Ascending aorta (tissue), 2 donors: ENCODE results near the gene RIMBP2. TPM values are rescaled to one million over a fixed set of nuclear protein-coding genes. Genes with fewer than 3 reads are reported as not detected.

Experiments used
- DNase-seq, 2 donors: peaks; one replicate each; pipeline ENCODE4 v3.0.0-alpha.2; 2019; ENCODE audit warnings: low spot score in 2 of 2
- H3K27ac ChIP-seq, 2 donors: fragments of 200-600 bp; sonication (generic); one replicate each; pipeline ENCODE4 v1.5.1; 2016 to 2017; ENCODE audit warnings: mild to moderate bottlenecking in 1 of 2
- H3K27me3 ChIP-seq: fragments of 200-600 bp; sonication (generic); one replicate; pipeline ENCODE4 v1.5.1; 2017
- H3K36me3 ChIP-seq, 2 donors: fragments of 200-600 bp; sonication (generic); one replicate each; pipeline ENCODE4 v1.5.1; 2016
- H3K4me1 ChIP-seq, 2 donors: fragments of 200-600 bp; sonication (generic); one replicate each; pipeline ENCODE4 v1.5.1; 2016 to 2017; ENCODE audit warnings: mild to moderate bottlenecking in 1 of 2
- H3K4me3 ChIP-seq, 2 donors: fragments of 200-600 bp; sonication (generic); one replicate each; pipeline ENCODE4 v1.5.1; 2016 to 2017; ENCODE audit warnings: mild to moderate bottlenecking in 1 of 2
- H3K9me3 ChIP-seq, 2 donors: fragments of 200-600 bp; sonication (generic); one replicate each; pipeline ENCODE4 v1.5.1; 2016
- CTCF ChIP-seq, 3 experiments: fragments of 200-600 bp in 2 of 3; fragments of 450-650 bp in 1 of 3; sonication (generic) in 2 of 3; IDR thresholded peaks; one replicate each; pipeline ENCODE4 v1.5.1; 2016 to 2019; ENCODE audit warnings: antibody characterized with exemption in 3 of 3, mild to moderate bottlenecking in 1 of 3, moderate library complexity in 1 of 3
- intact Hi-C: fragments of 100-400 bp; cut with DNase I; formaldehyde crosslinking; loops from one replicate; pipeline ENCODE4 v1.15.1; 2023
- total RNA-seq: library from RNA; depleted of rRNA; stranded (reverse); fragments of >200 nt; gene quantifications from one replicate; pipeline ENCODE4 v1.1.0, GENCODE V29; 2016

RIMBP2 gene
- total RNA-seq, 1 donor from 2014 or later, result not detected

GRCh38 chr12:130491421-130492357 is 224.4 kb downstream of the RIMBP2 start:
- DNase-seq, result no peak
- Histone ChIP-seq H3K4me3 (no peak overlapping the region), H3K27me3 (no peaks in the 10 kb centered on the region), H3K4me1 (no peaks in the 10 kb centered on the region), H3K36me3 (no peaks in the 10 kb centered on the region), H3K9me3 (no peaks in the 10 kb centered on the region), H3K27ac (no peak overlapping the region)
- no peak for TF ChIP-seq CTCF (IDR thresholded peaks at IDR 0.05)
- intact Hi-C loops, result no loop called here

GRCh38 chr12:130490674-130491073 is 225.4 kb downstream of the RIMBP2 start:
- no peaks in the 10 kb centered on the region for H3K27me3 ChIP-seq
- H3K4me3 ChIP-seq, result no peak overlapping the region
- no peaks in the 10 kb centered on the region for H3K9me3 ChIP-seq
- no peaks in the 10 kb centered on the region for H3K4me1 ChIP-seq
- H3K36me3 ChIP-seq, result no peaks in the 10 kb centered on the region
- no peak for DNase-seq
- intact Hi-C loops, result no loop called here
- H3K27ac ChIP-seq, result no peak overlapping the region
- TF ChIP-seq CTCF (IDR thresholded peaks at IDR 0.05), result no peak

- H3K36me3 ChIP-seq, result no peaks in the 10 kb centered on the region
- H3K4me1 ChIP-seq, result no peaks in the 10 kb centered on the region
- no peaks in the 10 kb centered on the region for H3K27me3 ChIP-seq
- TF ChIP-seq CTCF (IDR thresholded peaks at IDR 0.05), result no peak
- intact Hi-C loops, result no loop called here
- DNase-seq, result no peak
- no peak overlapping the region for H3K27ac ChIP-seq
- H3K4me3 ChIP-seq, result no peak overlapping the region
- H3K9me3 ChIP-seq, result no peaks in the 10 kb centered on the region
These were observed 226.8 kb downstream of the RIMBP2 start for GRCh38 chr12:130489293-130489692.

GRCh38 chr12:130488358-130488710 is 227.8 kb downstream of the RIMBP2 start:
- intact Hi-C loops, result no loop called here
- no peak for TF ChIP-seq CTCF (IDR thresholded peaks at IDR 0.05)
- H3K9me3 ChIP-seq, result no peaks in the 10 kb centered on the region

GRCh38 chr12:130487636-130488357 is 228.3 kb downstream of the RIMBP2 start:
- no peak for TF ChIP-seq CTCF (IDR thresholded peaks at IDR 0.05)
- intact Hi-C loops, result no loop called here
- H3K27ac ChIP-seq, result no peak overlapping the region
- H3K4me3 ChIP-seq, result no peak overlapping the region
- no peaks in the 10 kb centered on the region for H3K9me3 ChIP-seq
- no peaks in the 10 kb centered on the region for H3K4me1 ChIP-seq
- no peaks in the 10 kb centered on the region for H3K27me3 ChIP-seq
- DNase-seq, result no peak
- H3K36me3 ChIP-seq, result no peaks in the 10 kb centered on the region

More at GRCh38 chr12:130488358-130488710, 227.8 kb downstream of the RIMBP2 start:
- no peaks in the 10 kb centered on the region for H3K4me1 ChIP-seq
- no peak overlapping the region for H3K27ac ChIP-seq
- DNase-seq, result no peak
- H3K27me3 ChIP-seq, result no peaks in the 10 kb centered on the region
- no peak overlapping the region for H3K4me3 ChIP-seq
- H3K36me3 ChIP-seq, result no peaks in the 10 kb centered on the region
